DMS 273 (cell line): ENCODE measurements around the gene SYNE4.
"Not testable (repeated sequence)": the region's sequence is repeated elsewhere in the genome, so short reads cannot be mapped to it uniquely, and the experiment has no call there.

Experiments
- DNase-seq: peaks from one replicate; lab custom pipeline; 2025; ENCODE audit not compliant: unreplicated experiment; lab: John Stamatoyannopoulos, UW

Gene SYNE4, protein sequence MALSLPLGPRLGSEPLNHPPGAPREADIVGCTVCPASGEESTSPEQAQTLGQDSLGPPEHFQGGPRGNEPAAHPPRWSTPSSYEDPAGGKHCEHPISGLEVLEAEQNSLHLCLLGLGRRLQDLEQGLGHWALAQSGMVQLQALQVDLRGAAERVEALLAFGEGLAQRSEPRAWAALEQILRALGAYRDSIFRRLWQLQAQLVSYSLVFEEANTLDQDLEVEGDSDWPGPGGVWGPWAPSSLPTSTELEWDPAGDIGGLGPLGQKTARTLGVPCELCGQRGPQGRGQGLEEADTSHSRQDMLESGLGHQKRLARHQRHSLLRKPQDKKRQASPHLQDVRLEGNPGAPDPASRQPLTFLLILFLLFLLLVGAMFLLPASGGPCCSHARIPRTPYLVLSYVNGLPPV

DNA sequence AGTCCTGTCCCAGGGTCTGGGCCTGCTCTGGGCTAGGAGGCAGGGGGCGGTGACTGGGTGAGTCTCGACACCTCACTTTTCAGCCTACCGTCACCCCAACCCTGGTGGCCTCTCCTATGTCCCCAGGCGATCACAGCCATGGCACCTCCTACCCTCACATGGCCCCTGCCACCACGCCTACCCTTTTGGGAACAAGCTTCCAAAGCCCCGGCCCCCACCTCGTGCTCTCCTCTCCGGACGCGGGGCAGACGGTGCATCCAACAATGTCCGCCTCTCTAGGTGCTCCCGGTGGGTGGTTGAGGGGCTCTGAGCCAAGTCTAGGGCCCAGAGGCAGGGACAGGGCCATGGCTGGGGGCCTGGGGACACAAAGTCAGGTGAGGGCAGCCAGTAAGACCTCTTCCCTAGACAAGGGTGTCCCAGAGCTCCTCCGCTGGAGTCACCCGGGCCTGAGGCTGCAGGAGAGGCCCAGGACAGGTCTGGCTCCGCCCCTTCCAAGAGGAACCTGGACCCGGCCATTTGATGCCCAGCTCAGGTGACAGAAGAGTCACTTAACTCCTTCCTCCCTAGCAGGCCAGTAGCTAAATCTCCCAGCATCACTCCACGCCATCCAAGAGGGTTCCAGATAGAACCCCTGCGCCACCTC lies at the start of gene SYNE4:
Gene SYNE4, minus strand, starts transcription at position 478 of the 643 bp plus-strand sequence. Its CDS starts 132 bp downstream, at position 346.
- no peak for DNase-seq

DNA sequence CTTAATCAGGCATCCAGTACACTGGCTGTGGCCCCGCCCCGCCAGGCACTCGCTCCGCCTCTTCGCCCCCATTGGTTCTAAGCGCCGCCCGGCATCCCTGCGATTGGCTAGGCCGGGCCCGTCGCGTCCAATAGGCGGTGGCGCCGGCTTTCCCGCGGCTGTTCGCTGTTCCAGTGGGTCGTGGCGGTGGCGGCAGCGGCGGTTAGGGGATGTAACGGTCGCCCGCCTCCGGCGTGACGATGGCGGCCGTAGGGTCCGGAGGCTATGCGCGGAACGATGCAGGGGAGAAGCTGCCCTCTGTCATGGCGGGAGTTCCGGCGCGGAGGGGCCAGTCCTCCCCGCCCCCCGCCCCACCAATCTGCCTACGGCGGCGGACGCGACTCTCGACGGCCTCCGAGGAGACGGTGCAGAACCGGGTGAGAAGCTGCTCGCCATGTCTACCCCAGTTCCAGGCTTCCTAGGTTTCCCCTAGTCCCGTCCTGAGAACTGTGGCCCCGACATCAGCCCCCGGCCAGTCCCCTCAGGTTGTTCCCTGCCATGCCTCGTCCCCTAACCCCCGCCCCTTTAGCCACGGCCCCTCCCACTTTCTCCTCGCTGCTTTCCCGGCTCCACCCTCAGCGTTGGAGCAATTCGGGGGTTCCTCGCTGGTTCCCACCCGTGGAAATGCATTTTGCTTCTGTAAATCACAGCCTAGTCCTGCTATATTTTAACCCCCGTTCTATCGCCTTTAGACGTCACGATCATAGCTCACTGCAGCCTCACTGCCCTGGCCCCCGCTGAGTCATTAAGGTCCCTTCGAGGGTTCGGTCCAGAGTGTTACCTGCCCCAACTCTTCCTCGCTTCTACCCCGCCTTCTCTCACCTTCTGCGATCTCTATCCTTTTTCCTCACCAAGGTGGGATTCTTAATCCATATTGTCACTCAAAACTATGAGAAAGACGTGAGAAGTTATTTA lies 46.4 kb upstream of the SYNE4 start, which contains the start of gene WDR62:
Gene WDR62, plus strand, starts transcription at position 165 of the 954 bp plus-strand sequence. Its CDS starts 75 bp downstream, at position 240.
- DNase-seq: peak; percentile 99

DNA sequence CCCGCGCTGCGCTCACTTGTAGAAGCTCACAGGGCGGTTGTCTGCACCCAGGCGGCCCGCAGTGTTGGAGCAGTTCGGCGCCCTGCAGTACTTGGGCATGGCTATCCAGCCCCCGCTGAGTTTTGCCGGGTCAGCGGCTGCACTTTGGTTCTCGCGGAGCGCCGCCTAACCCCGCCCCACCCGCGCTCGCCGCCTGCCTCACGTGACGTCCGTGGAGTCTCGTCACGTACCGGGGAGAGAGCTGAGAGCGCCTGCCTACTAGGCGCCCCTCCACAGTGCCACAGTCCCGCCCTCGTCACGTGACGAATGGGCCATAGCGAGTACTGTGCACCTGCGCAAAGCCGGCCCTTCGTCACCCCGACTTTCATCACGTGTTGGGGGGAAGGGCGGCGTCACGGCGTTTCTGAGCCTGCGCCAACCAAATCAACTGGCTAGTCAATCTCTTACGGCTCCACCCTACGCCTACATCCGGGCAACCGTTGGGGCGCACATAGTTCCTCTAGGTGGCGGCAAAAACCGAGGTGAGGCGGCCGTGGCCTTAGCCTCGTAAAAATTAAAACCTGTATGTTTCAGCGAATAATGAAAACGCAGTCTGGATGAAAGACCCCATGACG lies 45.6 kb upstream of the SYNE4 start, which contains the start of gene THAP8:
Gene THAP8, minus strand, starts transcription at position 167 of the 614 bp plus-strand sequence. Its CDS starts 68 bp downstream, at position 99.
- peak; percentile 100 for DNase-seq

DNA sequence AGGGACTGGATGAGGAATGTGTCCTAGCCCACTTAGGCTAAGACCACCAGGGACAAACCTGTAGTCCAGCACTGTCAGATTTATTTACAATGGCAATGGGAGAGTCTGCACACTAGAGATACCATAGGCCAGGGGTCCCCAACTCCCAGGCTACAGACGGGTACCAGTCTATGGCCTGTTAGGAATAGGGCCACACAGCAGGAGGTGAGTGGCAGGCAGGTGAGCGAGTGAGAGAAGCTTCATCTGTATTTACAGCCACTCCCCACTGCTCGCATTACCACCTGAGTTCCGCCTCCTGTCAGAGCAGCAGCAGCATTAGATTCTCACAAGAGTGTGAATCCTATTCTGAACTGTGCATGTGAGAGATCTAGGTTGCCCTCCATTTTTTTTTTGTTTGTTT lies 43.0 kb upstream of the SYNE4 start:
- DNase-seq: no peak

DNA sequence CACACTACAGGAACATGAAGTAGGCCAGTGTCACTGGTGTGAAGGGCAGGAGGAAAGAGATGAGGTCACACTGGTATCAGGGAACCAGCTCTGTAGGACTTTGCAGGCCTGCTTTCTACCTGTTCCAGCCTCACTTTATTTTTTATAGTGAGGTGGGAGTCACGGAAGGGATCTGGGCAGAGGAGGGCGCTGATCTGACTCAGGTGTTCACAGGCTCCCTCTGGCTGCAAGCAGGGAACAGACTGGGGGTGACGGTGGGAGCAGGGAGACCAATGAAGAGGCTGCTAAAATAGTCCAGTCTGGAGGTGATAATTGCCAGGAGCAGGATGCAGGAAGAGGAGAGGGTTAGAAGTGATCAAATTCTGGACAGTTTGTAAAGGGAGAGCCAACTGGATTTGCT lies 42.6 kb upstream of the SYNE4 start:
- DNase-seq: peak; percentile 51

DNA sequence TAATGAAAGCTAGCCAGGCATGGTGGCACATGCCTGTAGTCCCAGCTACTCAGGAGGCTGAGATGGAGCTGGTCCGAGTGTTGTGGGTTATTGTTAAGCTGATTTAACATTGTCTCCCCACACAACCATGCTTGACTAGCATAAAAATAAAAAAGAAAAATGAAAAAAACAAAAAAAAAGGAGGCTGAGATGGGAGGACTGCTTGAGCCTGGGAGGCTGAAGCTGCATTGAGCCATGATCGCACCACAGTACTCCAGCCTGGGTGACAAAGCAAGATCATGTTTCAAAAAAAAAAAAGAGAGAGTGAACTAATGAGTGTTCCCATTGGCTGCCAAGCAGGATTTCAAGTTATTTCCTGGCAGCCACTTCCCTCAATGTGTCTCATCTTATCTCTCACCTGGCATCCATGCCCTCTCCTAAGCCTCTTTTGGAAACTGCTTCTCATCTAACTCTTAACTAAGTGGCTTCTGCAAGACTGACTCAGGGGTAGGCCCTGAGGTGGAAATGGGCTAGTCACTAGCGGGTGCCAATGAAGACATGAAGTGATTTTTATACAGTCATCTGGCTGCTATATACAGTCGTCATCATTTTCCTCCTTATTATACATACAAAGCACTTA lies 40.6 kb upstream of the SYNE4 start:
- DNase-seq: no peak

DNA sequence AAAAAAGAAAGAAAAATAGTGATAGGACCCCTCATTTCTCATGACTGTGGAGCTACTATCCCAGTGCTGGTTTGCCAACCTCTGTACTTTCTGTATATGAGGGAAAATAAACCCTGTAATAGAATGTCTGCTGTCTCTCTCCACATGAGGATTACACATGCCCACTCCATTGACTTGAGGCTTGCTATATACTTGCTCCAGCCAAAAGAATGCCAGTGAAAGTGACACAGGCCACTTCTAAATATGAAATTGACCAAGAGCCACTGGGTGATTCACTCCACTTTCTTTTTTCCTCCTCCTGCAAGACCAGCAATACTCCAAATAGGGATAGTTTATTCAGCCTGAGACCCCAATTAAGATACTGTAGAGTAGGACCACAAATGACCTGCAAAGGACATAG lies 39.2 kb upstream of the SYNE4 start:
- DNase-seq: no peak

DNA sequence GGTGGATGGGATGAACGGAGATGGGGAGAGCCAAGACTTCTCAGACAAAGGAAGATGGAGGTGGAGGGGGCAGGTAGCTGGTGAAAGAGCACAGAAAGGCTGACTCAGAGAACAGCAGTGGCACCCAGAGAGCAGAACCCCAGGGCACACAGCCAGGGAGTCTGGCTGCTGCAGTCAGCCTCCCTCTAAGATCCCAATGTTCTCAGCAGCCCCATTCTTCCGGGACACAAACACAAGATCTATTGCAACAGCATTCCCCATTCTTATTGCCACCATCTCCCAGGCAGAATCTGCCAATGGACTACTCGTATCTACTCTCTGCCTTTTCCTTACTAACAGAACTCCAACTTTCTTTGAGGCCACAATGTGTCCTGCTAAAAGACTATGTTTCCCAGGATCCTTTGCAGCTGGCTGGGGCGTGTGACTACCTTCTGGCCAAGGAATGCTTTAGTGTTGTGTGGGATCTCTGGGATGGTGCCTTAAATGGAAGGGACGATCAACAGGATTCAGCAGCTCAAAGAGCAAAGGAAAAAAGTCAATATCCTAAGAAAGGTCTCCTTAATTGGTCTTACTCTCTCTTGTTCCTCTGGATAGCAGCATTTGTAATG lies 37.9 kb upstream of the SYNE4 start:
- no peak for DNase-seq

DNA sequence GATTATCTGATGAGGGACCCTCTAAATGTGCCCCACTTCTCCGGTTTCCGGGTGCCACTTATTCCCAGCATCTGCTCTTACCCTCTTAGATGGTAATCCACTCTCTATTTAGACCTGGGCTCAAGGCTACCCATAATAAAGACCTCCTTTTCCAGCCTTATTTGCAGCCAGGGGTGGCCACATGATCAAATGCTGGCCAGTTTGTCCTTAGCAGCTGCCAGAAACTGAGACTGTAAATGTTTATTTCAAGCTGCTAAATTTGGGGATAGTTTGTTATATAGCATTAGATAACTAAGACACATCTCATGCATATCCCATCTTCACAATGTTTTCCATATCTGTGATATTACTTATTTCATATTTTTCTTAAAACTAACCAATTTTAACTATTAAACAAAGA lies 35.3 kb upstream of the SYNE4 start:
- no peak for DNase-seq

DNA sequence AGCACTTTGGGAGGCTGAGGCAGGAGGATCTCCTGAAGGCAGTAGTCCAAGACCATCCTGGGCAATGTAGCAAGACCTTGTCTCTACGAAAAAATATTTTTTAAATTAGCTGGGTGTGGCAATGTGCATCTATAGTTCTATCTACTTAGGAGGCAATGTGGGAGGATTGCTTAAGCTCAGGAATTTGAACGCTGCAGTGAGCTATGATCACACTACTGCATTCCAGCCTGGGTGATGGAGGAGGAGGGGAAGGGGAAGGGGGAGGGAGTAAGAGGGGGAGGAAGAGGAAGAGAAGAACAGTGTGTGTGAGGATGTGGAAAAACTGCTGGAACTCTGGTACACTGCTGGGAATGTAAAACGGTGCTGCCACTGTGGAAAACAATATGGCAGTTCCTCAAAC lies 33.2 kb upstream of the SYNE4 start:
- DNase-seq: no peak

DNA sequence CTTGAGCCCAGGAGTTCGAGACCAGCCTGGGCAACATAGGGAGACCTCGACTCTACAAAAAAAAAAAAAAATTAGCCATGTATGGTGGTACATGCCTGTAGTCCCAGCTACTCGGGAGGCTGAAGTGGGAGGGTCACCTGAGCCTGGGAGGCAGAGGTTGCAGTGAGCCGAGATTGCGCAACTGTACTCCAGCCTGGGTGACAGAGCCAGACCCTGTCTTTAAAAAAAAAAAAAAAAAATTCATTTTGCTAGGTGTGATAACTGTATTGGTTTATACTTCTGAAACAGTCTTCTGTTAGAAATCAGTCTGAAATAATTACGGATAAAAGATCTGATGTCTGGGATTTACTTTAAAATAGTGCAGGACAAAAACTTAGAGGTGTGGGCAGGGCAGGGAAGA lies 32.5 kb upstream of the SYNE4 start:
- not testable (repeated sequence) for DNase-seq

DNA sequence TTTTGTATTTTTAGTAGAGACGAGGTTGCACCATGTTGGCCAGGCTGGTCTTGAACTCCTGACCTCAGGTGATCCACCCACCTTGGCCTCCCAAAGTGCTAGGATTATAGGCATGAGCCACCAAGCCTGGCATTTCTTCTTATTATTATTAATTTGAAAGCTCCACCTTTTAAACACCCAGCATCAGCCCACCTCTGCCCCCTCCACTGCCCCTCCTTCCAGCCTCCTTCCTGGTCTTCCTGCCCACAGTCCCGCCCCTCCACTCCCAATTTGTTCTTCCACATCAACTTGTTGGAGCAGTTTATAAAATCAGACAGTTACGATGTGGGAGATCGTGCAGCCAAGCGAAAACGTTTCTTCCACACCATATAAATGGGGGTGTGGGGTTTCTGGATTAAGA lies 31.9 kb upstream of the SYNE4 start:
- no peak for DNase-seq

DNA sequence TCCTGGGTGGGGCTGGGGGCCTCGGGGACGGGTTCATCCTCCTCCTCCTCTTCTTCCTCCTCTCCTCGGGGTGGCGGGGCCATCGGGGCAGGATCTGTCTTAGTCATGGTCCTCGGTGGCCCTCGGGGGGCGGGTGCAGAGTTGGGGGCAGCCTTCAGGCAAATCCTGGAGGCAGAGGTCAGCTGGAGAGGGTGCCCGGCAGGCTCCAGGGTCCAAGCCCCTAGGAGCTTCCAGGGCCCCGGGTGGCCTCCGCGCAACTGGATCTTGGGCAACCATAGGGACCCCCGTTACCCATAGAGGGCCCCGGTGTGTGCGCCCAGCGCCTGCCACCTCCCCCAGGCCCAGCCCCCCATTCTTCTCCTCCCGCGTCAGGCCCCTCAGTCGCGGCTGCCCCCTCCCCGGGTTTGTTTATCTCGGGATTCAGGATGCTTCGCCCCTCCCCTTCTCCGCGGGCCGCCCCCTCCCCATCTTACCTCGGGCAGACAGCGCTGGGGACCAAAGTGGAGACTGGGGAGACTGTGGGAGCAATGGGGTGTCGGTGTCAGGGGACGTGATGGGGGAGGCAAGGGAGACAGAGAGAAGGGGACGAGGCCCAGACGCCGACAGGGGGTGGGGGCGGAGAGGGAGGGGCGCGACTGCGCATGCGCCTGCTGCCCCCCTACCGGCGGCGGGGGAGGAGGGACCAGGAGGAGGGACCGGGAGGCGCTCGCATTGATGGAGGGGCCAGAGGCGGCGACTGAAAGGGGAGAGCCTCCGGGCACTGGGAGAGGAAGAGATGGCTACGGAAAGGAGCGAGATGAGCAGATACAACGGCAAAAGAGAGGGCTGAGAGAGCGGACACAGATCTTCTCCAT lies 23.9 kb upstream of the SYNE4 start, which contains the start of gene CLIP3:
Gene CLIP3, minus strand, starts transcription at position 623 of the 854 bp plus-strand sequence. Its CDS starts 516 bp downstream, at position 107.
- DNase-seq: peak; percentile 82

DNA sequence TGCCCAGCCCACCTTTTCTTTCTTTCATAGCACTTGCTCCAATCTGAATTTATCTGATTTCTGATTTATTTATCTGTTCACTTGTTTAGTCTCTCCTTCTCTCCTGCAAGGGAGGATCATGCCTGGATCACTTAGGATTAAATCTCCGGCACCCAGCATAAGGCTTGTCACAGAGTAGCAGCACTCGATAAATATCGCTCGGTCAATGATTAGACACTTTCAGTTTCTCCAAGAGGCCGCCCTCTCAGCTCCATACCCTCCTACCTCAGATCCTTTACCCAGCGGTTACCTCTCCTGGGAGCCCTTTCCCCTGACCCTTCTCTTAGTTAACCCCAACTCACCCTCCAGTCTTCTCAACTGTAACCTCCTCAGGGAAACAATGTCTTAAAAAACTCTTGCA lies 22.7 kb upstream of the SYNE4 start:
- DNase-seq: no peak

DNA sequence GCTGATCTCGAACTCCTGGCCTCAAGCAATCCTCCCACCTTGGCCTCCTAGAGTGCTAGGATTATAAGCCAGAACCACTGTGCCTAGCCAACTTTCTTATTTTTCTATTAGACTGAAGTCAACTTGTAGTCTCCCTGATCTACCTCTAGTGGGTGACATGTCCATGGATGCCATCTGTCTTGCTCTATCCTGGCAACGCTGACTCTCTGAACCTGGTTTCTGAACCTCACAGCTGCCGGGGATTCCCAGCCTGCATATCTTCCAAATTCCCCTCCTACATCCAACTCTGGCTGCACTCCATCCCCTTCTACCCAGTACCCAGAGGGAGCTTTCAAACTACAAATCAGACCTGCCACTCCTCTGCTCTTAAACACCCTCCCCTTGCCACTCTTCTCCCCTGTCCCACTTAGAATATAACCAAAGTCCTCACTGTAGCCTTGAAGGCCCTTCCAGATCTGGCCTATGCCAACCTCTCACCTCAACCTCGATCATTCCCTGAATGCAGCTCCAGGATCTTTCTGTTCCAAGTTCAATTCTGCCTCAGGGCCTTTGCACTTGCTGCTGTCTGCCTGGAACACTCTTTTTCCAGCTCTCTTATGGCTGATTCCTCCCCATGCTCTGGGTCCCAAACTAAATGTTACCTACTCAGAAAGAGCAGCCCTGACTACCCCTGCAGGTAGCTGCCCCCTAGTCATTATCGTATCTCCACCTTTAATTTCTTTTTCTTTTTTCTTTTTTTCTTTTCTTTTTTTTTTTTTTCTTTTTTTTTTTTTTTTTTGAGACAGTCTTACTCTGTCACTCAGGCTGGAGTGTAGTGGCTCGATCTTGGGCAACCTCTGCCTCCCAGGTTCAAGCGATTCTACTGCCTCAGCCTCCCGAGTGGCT lies 21.9 kb upstream of the SYNE4 start:
- DNase-seq: peak; percentile 77

DNA sequence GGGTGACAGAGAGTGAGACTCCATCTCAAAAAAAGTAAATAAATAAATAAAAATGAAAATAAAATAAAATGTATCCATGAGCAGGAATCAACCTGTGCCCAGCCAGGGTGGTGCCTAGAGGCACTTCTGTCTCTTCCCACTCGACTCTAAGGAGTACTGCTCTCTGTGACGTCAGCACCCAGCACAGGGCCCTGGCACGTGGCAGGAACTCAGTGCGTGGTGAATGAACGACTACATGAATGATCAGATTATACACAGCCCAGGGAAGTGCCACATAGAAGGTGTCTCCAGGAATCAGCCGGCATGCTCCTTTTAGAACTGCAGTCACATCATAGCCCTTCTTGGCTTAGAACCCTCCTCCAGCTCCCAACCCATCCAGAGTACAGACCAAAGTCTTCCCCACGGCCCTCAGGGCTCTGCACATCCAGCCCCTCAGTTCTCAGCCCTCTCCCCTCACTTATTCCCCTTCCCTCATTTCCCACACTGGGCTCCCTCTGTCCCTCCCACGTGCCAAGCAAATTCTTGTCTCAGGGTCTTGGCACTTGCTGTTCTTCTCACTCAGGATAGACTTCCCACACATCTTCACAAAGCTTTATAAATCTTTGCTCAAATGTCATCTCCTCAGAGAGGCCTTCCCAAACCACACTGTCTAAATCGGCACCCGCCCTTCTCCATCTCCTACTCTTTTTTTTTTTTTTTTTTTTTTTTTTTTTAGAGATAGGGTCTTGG lies 19.9 kb upstream of the SYNE4 start:
- no peak for DNase-seq

DNA sequence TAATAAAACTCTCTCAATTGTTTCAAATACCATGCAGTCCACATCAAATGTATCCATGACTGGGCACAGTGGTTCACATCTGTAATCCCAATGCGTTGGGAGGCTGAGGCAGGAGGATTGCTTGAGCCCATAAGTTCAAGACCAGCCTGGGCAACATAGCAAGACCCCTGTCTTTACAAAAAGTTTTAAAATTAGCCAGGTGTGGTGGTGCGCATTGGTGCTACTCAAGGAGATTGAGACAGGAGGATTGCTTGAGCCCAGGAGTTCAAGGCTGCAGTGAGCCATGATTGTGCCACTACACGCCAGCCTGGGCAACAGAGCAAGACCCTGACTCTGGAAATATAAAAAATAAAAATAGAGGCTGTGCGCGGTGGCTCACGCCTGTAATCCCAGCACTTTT lies 19.1 kb upstream of the SYNE4 start:
- no peak for DNase-seq
